ENCODE data around the gene PNISR. TPM values are rescaled to one million over a fixed set of nuclear protein-coding genes. Genes with fewer than 3 reads are reported as not detected.

PNISR gene
- total and polyA plus RNA-seq, 2 of the 13 experiments (the other 11 are each of a cell fraction or from before 2014, with no cell fraction given), result 43.0 to 48.0 TPM

GRCh38 chr6:99425647-99426450 lies 741 bp upstream of the PNISR start (continued):
- TF ChIP-seq ETV6 (CRISPR knock-in tag; conservative IDR thresholded peaks at IDR 0.05), result no peak
- no peak for TF ChIP-seq ZFP62 (CRISPR knock-in tag; IDR thresholded peaks at IDR 0.05)
- no peak for TF ChIP-seq ZNF704 (CRISPR knock-in tag; IDR thresholded peaks at IDR 0.05; ENCODE audit: borderline replicate concordance)
- no peak for TF ChIP-seq PAX8 (CRISPR knock-in tag; IDR thresholded peaks at IDR 0.05; ENCODE audit: borderline replicate concordance)
- no peak for TF ChIP-seq ZNF879 (CRISPR knock-in tag; IDR thresholded peaks at IDR 0.05)
- TF ChIP-seq, protein P1, sequence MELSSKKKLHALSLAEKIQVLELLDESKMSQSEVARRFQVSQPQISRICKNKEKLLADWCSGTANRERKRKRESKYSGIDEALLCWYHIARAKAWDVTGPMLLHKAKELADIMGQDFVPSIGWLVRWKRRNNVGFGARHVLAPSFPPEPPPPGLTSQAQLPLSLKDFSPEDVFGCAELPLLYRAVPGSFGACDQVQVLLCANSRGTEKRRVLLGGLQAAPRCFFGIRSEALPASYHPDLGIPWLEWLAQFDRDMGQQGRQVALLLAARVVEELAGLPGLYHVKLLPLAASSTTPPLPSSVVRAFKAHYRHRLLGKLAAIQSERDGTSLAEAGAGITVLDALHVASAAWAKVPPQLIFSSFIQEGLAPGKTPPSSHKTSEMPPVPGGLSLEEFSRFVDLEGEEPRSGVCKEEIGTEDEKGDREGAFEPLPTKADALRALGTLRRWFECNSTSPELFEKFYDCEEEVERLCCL (CRISPR knock-in tag; IDR thresholded peaks at IDR 0.05; ENCODE audit: borderline replicate concordance), result 0 out of 2 replicates have a peak, but pooled peaks have one; percentile 22
- no peak for TF ChIP-seq ZKSCAN8 (CRISPR knock-in tag; IDR thresholded peaks at IDR 0.05; ENCODE audit: borderline replicate concordance)
- TF ChIP-seq, protein P2, sequence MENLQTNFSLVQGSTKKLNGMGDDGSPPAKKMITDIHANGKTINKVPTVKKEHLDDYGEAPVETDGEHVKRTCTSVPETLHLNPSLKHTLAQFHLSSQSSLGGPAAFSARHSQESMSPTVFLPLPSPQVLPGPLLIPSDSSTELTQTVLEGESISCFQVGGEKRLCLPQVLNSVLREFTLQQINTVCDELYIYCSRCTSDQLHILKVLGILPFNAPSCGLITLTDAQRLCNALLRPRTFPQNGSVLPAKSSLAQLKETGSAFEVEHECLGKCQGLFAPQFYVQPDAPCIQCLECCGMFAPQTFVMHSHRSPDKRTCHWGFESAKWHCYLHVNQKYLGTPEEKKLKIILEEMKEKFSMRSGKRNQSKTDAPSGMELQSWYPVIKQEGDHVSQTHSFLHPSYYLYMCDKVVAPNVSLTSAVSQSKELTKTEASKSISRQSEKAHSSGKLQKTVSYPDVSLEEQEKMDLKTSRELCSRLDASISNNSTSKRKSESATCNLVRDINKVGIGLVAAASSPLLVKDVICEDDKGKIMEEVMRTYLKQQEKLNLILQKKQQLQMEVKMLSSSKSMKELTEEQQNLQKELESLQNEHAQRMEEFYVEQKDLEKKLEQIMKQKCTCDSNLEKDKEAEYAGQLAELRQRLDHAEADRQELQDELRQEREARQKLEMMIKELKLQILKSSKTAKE (CRISPR knock-in tag; IDR thresholded peaks at IDR 0.05; ENCODE audit: borderline replicate concordance), result no peak
- peak; percentile 83; the same call in 1 of the 2 replicates for TF ChIP-seq MYNN (CRISPR knock-in tag; IDR thresholded peaks at IDR 0.05; ENCODE audit: low read depth)
- TF ChIP-seq ZNF574 (CRISPR knock-in tag; IDR thresholded peaks at IDR 0.05), result no peak
- TF ChIP-seq SETDB1 (CRISPR knock-in tag; IDR thresholded peaks at IDR 0.05; ENCODE audit: borderline replicate concordance), result no peak
- TF ChIP-seq NFKBIZ (CRISPR knock-in tag; IDR thresholded peaks at IDR 0.05), result no peak
- no peak for TF ChIP-seq ZNF839 (CRISPR knock-in tag; IDR thresholded peaks at IDR 0.05; ENCODE audit: borderline replicate concordance)
- TF ChIP-seq, protein P3, sequence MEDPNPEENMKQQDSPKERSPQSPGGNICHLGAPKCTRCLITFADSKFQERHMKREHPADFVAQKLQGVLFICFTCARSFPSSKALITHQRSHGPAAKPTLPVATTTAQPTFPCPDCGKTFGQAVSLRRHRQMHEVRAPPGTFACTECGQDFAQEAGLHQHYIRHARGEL (CRISPR knock-in tag; IDR thresholded peaks at IDR 0.05), result no peak
- no peak for TF ChIP-seq MED8 (CRISPR knock-in tag; IDR thresholded peaks at IDR 0.05; ENCODE audit: insufficient replicate concordance)
- TF ChIP-seq ZNF850 (CRISPR knock-in tag; conservative IDR thresholded peaks at IDR 0.05), result no peak
- no peak for TF ChIP-seq ZNF232 (CRISPR knock-in tag; IDR thresholded peaks at IDR 0.05; ENCODE audit: borderline replicate concordance)
- TF ChIP-seq, protein P4, sequence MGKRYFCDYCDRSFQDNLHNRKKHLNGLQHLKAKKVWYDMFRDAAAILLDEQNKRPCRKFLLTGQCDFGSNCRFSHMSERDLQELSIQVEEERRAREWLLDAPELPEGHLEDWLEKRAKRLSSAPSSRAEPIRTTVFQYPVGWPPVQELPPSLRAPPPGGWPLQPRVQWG (CRISPR knock-in tag; IDR thresholded peaks at IDR 0.05; ENCODE audit: borderline replicate concordance, low read depth), result no peak
- TF ChIP-seq, protein P5, sequence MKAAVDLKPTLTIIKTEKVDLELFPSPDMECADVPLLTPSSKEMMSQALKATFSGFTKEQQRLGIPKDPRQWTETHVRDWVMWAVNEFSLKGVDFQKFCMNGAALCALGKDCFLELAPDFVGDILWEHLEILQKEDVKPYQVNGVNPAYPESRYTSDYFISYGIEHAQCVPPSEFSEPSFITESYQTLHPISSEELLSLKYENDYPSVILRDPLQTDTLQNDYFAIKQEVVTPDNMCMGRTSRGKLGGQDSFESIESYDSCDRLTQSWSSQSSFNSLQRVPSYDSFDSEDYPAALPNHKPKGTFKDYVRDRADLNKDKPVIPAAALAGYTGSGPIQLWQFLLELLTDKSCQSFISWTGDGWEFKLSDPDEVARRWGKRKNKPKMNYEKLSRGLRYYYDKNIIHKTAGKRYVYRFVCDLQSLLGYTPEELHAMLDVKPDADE (CRISPR knock-in tag; IDR thresholded peaks at IDR 0.05), result no peak

Data from HepG2 (cell line).